ENCODE results near the gene ROCK1. TPM values are rescaled to one million over a fixed set of nuclear protein-coding genes. Genes with fewer than 3 reads are reported as not detected.
"Not testable (repeated sequence)": the region's sequence is repeated elsewhere in the genome, so short reads cannot be mapped to it uniquely, and the experiment has no call there.

ROCK1 gene
- total RNA-seq, 1 donor from 2014 or later: 34.7 TPM

- no peak for DNase-seq
- ATAC-seq: no peak
- intact Hi-C loops (cut with micrococcal nuclease): no loop called here
Measured at GRCh38 chr18:21064347-21064746, 47.3 kb downstream of the ROCK1 start.

GRCh38 chr18:21063011-21063410 is 48.6 kb downstream of the ROCK1 start:
- no peak for DNase-seq
- ATAC-seq: no peak
- intact Hi-C loops (cut with micrococcal nuclease): no loop called here

- intact Hi-C loops (cut with micrococcal nuclease): no loop called here
- DNase-seq (no peak), ATAC-seq (no peak)
Measured at GRCh38 chr18:21057112-21057511, 54.5 kb downstream of the ROCK1 start.

- no peak for DNase-seq
- intact Hi-C loops (cut with micrococcal nuclease): no loop called here
- no peak for ATAC-seq
Measured at GRCh38 chr18:21056545-21056944, 55.1 kb downstream of the ROCK1 start.

DNA sequence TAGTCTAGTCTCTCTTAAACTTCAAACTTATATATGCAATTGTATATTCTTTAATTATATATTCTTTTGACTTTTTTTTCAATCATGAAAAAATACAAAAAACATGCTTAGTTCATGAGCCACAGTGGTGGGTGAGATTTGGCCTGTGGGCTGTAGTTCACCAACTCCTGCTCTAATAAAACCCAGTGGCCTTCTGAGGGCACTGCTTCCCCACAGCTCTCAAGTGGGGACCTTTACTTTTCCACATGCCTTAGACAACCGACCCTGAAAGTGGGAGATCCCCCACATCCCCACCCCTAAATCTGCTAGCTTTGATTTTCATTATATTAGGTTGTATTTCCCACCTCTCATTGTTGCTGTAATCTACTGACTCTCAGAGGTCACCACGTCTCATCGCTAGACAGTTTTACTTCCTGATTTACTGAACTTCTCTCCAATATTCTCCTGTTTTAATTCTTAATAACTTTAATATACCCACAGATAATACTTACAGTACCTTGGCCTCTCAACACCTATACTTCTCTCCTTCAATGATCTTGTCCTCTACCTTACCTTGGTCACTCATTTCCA is 57.3 kb downstream of the ROCK1 start:
- intact Hi-C loops (cut with micrococcal nuclease): no loop called here
- DNase-seq: no peak
- ATAC-seq: no peak

DNA sequence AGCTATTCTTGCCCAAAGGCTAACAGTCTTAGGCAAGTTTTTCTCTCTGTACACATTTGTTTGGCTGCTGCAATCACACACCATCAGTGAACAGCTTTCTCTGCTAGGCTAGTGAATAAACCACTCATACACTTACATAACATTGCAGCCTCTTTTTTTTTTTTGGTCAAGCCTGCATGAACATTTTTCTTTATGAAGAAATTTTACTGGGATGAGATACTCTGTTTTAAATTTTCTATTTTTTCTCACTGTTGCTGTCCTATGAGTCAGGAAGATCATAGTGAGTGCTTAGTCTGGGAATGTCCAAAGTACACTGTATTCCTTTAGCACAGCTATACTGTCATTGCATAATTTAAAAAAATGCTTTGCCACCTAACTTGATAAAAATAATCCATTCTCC is 58.5 kb downstream of the ROCK1 start:
- DNase-seq (no peak), ATAC-seq (peak; percentile 55)
- intact Hi-C loops (cut with micrococcal nuclease): no loop called here

GRCh38 chr18:21052385-21052784 is 59.2 kb downstream of the ROCK1 start:
- ATAC-seq: no peak
- no peak for DNase-seq
- intact Hi-C loops (cut with micrococcal nuclease): no loop called here

- intact Hi-C loops (cut with micrococcal nuclease): no loop called here
- ATAC-seq: no peak
Measured at GRCh38 chr18:21051620-21052019, 60.0 kb downstream of the ROCK1 start.

GRCh38 chr18:21049306-21049705 is 62.3 kb downstream of the ROCK1 start:
- intact Hi-C loops (cut with micrococcal nuclease): no loop called here
- ATAC-seq: no peak
- DNase-seq: no peak

More at GRCh38 chr18:21051620-21052019, 60.0 kb downstream of the ROCK1 start:
- no peak for DNase-seq

- intact Hi-C loops (cut with micrococcal nuclease): no loop called here
- DNase-seq (no peak), ATAC-seq (no peak)
Measured at GRCh38 chr18:21047126-21047525, 64.5 kb downstream of the ROCK1 start.

DNA sequence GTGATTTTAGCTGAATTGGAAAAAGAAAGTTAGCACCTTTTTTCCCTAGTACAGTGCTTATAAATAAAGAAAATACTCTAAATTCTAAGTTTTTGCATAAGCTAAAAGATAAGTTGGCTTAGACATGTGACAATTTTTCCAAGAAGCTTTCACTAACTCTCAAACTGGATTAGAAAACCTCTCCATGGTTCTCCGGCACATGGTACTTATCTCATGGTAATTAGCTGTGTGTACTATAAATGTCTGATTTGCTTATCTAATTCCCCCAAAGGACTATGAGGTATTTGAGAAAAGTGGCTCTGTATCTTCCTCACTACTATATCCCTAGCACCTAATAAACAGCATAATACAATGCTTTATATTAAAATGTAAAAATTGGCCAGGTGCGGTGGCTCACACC is 71.1 kb downstream of the ROCK1 start:
- ATAC-seq (no peak), DNase-seq (no peak)
- intact Hi-C loops (cut with micrococcal nuclease): no loop called here

DNA sequence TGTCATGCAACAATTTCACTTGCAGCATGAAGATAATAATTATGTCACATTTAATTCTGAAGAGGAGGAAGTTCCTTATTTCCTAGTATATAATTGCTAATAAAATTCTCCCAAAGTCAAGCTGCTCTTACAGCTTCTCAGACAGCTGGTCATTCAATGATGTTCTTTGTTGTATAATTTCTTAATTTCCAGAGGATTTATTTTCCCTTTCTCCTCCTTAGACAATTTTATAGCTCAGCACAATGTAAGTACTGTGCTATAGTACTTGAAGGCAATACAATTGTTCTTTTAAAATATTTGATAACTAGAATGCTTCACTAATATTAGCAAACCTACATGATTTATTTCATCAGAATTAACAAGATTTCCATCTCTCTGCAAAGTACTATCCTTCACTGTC is 73.4 kb downstream of the ROCK1 start:
- DNase-seq (no peak), ATAC-seq (no peak)
- intact Hi-C loops (cut with micrococcal nuclease): no loop called here

- ATAC-seq: no peak
- no peak for DNase-seq
- intact Hi-C loops (cut with micrococcal nuclease): no loop called here
Measured at GRCh38 chr18:21031845-21032244, 79.8 kb downstream of the ROCK1 start.

DNA sequence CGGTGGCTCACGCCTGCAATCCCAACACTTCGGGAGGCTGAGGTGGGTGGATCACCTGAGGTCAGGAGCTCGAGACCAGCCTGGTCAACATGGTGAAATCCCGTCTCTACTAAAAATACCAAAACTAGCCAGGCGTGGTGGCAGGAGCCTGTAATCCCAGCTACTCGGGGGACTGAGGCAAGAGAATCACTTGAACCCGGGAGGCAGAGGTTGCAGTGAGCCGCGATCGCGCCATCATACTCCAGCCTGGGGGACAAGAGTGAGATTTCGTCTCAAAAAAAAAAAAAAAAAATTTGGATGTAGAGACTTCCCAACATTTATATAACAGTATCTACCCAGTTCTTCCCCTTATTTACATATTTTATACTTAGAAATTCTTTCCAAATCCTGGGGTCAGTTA is 93.4 kb downstream of the ROCK1 start:
- DNase-seq; ATAC-seq; intact Hi-C loops (cut with micrococcal nuclease): not testable (repeated sequence)

- ATAC-seq (no peak), DNase-seq (no peak)
- intact Hi-C loops (cut with micrococcal nuclease): no loop called here
Measured at GRCh38 chr18:21012308-21012707, 99.3 kb downstream of the ROCK1 start.

DNA sequence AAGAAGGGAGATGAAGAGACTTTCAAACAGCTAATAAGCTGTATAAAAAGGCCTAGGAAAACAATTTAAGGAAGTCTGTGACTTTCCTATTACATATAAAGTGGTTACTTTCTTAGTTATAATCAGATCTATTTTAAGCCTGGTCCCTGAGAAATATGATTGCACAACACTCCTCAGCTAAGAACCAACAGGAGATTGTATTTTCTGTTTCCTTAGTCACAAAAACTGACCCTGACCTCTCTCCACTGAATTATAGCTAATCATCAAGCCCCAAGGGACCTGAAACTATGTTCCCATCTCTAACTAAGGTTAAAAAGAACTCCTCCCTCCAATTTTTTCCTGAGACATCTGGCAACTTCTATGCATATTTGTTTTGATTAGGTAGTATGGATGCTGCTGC is 106.9 kb downstream of the ROCK1 start:
- ATAC-seq: peak; percentile 97
- DNase-seq: no peak
- intact Hi-C loops (cut with micrococcal nuclease): loop anchor here (10.0 kb wide), 1 partner anchor 110 kb away; the partner anchor contains the start of gene ROCK1

DNA sequence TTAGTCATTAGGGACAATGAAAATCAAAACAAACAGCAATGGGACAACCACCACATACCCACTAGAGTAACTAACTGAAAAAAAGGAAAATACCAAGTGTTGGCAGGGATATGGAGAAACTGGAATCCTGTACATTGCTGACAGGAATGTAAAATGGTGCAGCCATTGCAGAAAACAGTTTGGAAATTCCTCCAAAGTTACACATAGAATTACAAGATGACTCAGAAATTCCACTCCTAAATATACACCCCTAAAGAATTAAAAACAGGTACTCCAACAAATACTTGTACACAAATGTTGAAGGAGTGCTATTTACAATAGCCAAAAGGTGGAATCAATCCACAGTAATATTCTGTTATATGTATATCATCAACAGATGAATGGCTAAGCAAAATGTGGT is 110.9 kb downstream of the ROCK1 start:
- intact Hi-C loops (cut with micrococcal nuclease): loop anchor here (10.0 kb wide), 1 partner anchor 114 kb away; the partner anchor contains the start of gene ROCK1
- ATAC-seq: no peak
- no peak for DNase-seq

GRCh38 chr18:20997371-20997770 is 114.2 kb downstream of the ROCK1 start:
- intact Hi-C loops (cut with micrococcal nuclease): no loop called here
- ATAC-seq (no peak), DNase-seq (no peak)

GRCh38 chr18:20996418-20996817 is 115.2 kb downstream of the ROCK1 start:
- DNase-seq (no peak), ATAC-seq (no peak)
- intact Hi-C loops (cut with micrococcal nuclease): no loop called here

DNA sequence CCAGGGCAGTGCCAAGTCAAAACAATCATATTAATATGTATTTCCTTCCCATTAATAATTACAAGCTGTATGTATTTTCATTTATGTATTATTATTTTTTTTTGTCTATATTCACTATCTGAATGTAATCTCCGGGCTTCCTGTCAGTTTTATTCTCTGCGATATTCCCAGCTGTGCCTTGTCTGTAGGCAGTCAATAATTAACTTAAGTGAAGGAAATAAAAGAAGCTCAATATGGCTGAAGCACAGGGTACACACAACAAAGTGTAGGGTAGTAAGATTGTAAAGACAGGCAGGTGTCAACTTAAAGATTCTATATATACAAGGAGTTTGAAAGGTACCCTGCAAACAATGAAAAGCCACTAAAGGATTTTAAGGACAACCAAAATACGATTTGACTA is 122.9 kb downstream of the ROCK1 start:
- intact Hi-C loops (cut with micrococcal nuclease): no loop called here
- no peak for DNase-seq
- ATAC-seq: no peak

- DNase-seq (no peak), ATAC-seq (no peak)
- intact Hi-C loops (cut with micrococcal nuclease): no loop called here
Measured at GRCh38 chr18:20975077-20975476, 136.5 kb downstream of the ROCK1 start.

DNA sequence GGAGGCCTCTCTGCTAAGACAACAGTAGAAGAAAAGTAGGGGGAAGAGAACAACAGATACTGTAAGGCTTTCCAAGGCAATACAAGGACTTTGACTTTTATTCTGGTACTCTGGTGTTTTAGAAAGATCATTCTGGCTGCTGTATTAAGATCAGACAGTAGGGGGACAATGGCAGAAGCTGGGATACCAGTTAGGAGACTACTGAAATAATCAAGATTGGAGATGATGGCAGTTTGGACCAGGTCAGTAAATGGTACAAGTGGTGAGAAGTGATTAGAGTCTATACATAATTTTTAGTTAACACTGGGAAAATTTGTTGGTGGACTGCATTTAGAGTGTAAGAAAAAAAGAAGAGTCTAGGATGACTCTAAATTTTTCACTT is 139.7 kb downstream of the ROCK1 start:
- no peak for ATAC-seq
- no peak for DNase-seq
- intact Hi-C loops (cut with micrococcal nuclease): no loop called here
